Lower leg skin (tissue), 4 donors: ENCODE measurements around the gene KLRC1. TPM values are rescaled to one million over a fixed set of nuclear protein-coding genes. Genes with fewer than 3 reads are reported as not detected.
"Not testable (repeated sequence)": the region's sequence is repeated elsewhere in the genome, so short reads cannot be mapped to it uniquely, and the experiment has no call there.

ENCODE experiments used
- DNase-seq, 2 donors: peaks; one replicate each; pipeline ENCODE4 v3.0.0-alpha.2; 2019; ENCODE audit warnings: low spot score in 2 of 2
- H3K4me3 ChIP-seq: fragments of 200-600 bp; sonication (generic); 2 replicates; pipeline ENCODE4 v1.5.1; 2017; ENCODE audit warnings: mild to moderate bottlenecking, low read depth; ENCODE audit not compliant: poor library complexity, severe bottlenecking
- POLR2A ChIP-seq, 2 donors: fragments of 450-650 bp; IDR thresholded peaks; one replicate each; pipeline ENCODE4 v1.6.1; 2016 to 2017; ENCODE audit warnings: antibody characterized with exemption in 2 of 2, mild to moderate bottlenecking in 1 of 2, moderate library complexity in 1 of 2
- WGBS, 2 donors: methylation state at CpG; one replicate each; pipeline ENCODE4 v1.1.5; 2018; 5-methylcytosine and 5-hydroxymethylcytosine counted together
- intact Hi-C: fragments of 100-400 bp; cut with DNase I; formaldehyde crosslinking; loops from one replicate; pipeline ENCODE4 v1.15.0; 2023; ENCODE audit warnings: low total_unique reads
- total RNA-seq, 4 donors: library from RNA; depleted of rRNA; stranded (reverse); fragments of >200 nt; gene quantifications; one replicate each; pipeline ENCODE4 v1.1.0, GENCODE V29; 2016
- TF ChIP-seq, protein P1 (sequence below), 3 donors: fragments of 450-650 bp; IDR thresholded peaks; one replicate each; pipeline ENCODE4 v1.5.1; 2016; ENCODE audit warnings: antibody characterized with exemption in 3 of 3, mild to moderate bottlenecking in 3 of 3, moderate library complexity in 2 of 3

Gene KLRC1
- total RNA-seq, 4 donors from 2014 or later, result not detected

DNA sequence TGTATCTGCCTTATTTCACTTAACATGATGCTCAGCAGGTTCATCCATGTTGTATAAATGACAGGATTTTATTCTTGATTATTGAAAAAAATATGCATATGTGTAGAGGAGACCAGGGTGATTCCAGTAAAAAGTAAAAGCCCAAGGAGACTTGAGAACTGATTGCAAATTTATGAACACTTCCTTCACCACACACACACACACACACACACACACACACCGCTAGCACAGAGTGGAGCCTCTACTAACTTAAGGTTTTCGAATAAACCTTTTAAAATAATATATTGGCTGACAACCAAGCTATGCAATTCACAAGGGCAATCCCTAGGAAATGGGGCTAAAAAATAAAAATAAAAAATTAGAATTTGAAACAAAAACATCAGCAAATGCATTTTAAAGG lies 55.0 kb downstream of the KLRC1 start:
- intact Hi-C loops, result no loop called here
- no peak for DNase-seq
- no peak for TF ChIP-seq POLR2A (IDR thresholded peaks at IDR 0.05)
- TF ChIP-seq, protein P1, sequence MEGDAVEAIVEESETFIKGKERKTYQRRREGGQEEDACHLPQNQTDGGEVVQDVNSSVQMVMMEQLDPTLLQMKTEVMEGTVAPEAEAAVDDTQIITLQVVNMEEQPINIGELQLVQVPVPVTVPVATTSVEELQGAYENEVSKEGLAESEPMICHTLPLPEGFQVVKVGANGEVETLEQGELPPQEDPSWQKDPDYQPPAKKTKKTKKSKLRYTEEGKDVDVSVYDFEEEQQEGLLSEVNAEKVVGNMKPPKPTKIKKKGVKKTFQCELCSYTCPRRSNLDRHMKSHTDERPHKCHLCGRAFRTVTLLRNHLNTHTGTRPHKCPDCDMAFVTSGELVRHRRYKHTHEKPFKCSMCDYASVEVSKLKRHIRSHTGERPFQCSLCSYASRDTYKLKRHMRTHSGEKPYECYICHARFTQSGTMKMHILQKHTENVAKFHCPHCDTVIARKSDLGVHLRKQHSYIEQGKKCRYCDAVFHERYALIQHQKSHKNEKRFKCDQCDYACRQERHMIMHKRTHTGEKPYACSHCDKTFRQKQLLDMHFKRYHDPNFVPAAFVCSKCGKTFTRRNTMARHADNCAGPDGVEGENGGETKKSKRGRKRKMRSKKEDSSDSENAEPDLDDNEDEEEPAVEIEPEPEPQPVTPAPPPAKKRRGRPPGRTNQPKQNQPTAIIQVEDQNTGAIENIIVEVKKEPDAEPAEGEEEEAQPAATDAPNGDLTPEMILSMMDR (IDR thresholded peaks at IDR 0.05), result no peak
- 85 to 92% methylated on average over 2 of the region's 2 CpGs for WGBS, 2 donors
- H3K4me3 ChIP-seq, result no peak overlapping the region

DNA sequence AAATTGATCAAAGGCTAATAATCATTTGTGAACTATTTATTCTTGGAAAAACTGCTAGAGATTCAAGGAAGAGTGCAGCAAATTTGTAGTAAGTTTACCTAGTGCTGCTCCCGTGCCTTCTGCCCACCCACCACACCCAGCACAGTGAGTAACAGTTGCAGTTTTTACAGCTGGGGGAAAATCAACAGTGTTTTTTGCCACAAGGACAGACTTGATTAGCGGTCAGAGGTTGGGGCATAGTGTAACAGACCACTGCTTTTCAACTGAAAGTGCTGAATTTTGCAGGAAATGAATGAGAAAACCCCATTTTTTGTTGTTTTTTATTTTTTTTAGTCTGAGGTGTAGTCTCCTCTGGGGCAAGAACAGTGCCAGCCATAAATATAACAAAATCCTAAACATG lies 55.9 kb downstream of the KLRC1 start:
- TF ChIP-seq, protein P1 (IDR thresholded peaks at IDR 0.05), result no peak
- no peak for TF ChIP-seq POLR2A (IDR thresholded peaks at IDR 0.05)
- DNase-seq, result no peak
- intact Hi-C loops, result no loop called here
- no peak overlapping the region for H3K4me3 ChIP-seq
- WGBS, 2 donors, result 58 to 65% methylated on average over 2 of the region's 2 CpGs

DNA sequence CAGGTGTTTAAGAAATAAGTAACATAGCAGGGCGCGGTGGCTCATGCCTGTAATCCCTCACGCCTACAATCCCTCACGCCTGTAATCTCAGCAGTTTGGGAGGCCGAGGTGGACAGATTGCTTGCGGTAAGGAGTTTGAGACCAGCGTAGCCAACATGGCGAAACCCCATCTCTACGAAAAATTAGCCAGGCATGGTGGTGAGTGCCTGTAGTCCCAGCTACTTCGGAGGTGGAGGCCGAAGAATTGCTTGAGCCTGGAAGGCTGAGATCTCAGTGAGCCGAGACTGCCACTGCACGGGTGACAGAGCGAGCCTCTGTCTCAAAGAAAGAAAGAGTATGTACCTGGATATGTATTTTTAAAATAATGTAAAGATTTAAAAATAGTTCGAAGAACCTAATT lies 57.0 kb downstream of the KLRC1 start:
- DNase-seq, H3K4me3 ChIP-seq, intact Hi-C loops: not testable (repeated sequence)
- 80 to 91% methylated on average over 15 of the region's 15 CpGs for WGBS, 2 donors

Other genes starting within 250 kb of the KLRC1 start
- 100 to 1,000 TPM in 1 of 4 donors, 10 to 100 TPM in 3; 48.7 to 102 (median 86.8) TPM for gene GABARAPL1, start 240.5 kb downstream of the KLRC1 start, total RNA-seq
- gene KLRD1, start 145.5 kb downstream of the KLRC1 start, total RNA-seq, result 1 to 10 TPM in 1 of 4 donors, under 1 TPM in 3; 0.02 to 1.9 (median 0.18) TPM
- gene KLRK1, start 63.3 kb downstream of the KLRC1 start, total RNA-seq, result under 1 TPM in 1 of 4 donors, not detected in 3; 0.46 TPM
- not detected for gene KLRC4, start 43.6 kb downstream of the KLRC1 start, total RNA-seq
- gene KLRC3, start 32.8 kb downstream of the KLRC1 start, total RNA-seq, result not detected
- gene KLRC2, start 17.4 kb downstream of the KLRC1 start, total RNA-seq, result under 1 TPM in 1 of 4 donors, not detected in 3; 0.71 TPM
- gene EIF2S3B, start 52.5 kb upstream of the KLRC1 start, total RNA-seq, result under 1 TPM; 0.19 to 0.99 (median 0.35) TPM
- 10 to 100 TPM in 3 of 4 donors, 1 to 10 TPM in 1; 9.5 to 61.3 (median 16.9) TPM for gene MAGOHB, start 160.2 kb upstream of the KLRC1 start, total RNA-seq
- gene STYK1, start 220.7 kb upstream of the KLRC1 start, total RNA-seq, result 1 to 10 TPM; 2.0 to 2.5 (median 2.2) TPM